GM18873 (cell line): ENCODE measurements around the gene CABLES1.

Source experiments
- ATAC-seq: cut with Tn5 transposase; IDR thresholded peaks from one replicate; pipeline ENCODE4 v1.9.1; 2021; ENCODE audit warnings: mild to moderate bottlenecking, moderate library complexity, moderate number of reproducible peaks; ENCODE audit not compliant: unreplicated experiment, low FRiP score

Gene CABLES1

GRCh38 chr18:23163786-23164533 is 28.7 kb downstream of the CABLES1 start:
- no peak for ATAC-seq

GRCh38 chr18:23165271-23166068 is 30.2 kb downstream of the CABLES1 start:
- ATAC-seq = no peak

- no peak for ATAC-seq
Observed at GRCh38 chr18:23166891-23167541, 31.7 kb downstream of the CABLES1 start.

GRCh38 chr18:23169673-23170044 is 34.4 kb downstream of the CABLES1 start:
- no peak for ATAC-seq

- no peak for ATAC-seq
Observed at GRCh38 chr18:23170137-23170536, 34.9 kb downstream of the CABLES1 start.

- no peak for ATAC-seq
Observed at GRCh38 chr18:23171581-23172156, 36.4 kb downstream of the CABLES1 start.

GRCh38 chr18:23172591-23173380 is 37.5 kb downstream of the CABLES1 start:
- ATAC-seq = no peak

GRCh38 chr18:23173912-23174311 is 38.6 kb downstream of the CABLES1 start:
- ATAC-seq = no peak

GRCh38 chr18:23176701-23177432 is 41.6 kb downstream of the CABLES1 start:
- ATAC-seq = no peak

- ATAC-seq = no peak
Observed at GRCh38 chr18:23177433-23178072, 42.3 kb downstream of the CABLES1 start.

- no peak for ATAC-seq
Observed at GRCh38 chr18:23178201-23178600, 42.9 kb downstream of the CABLES1 start.

GRCh38 chr18:23178661-23179081 is 43.4 kb downstream of the CABLES1 start:
- ATAC-seq = no peak

GRCh38 chr18:23179416-23179815 is 44.1 kb downstream of the CABLES1 start:
- ATAC-seq = no peak

- ATAC-seq = no peak
Observed at GRCh38 chr18:23181547-23181946, 46.3 kb downstream of the CABLES1 start.

- no peak for ATAC-seq
Observed at GRCh38 chr18:23182606-23183005, 47.3 kb downstream of the CABLES1 start.

- ATAC-seq = no peak
Observed at GRCh38 chr18:23183411-23184150, 48.3 kb downstream of the CABLES1 start.

- ATAC-seq = no peak
Observed at GRCh38 chr18:23186781-23187180, 51.5 kb downstream of the CABLES1 start.

- ATAC-seq = no peak
Observed at GRCh38 chr18:23188068-23188760, 52.9 kb downstream of the CABLES1 start.
